DND-41 (cell line): Measurements from ENCODE around the gene PAFAH1B1.

Experiments
- ATAC-seq: fragments of 200-7000 bp; cut with Tn5 transposase; 3 replicates; pipeline ENCODE4 v1.9.1; 2021; ENCODE audit warnings: low read depth; ENCODE audit not compliant: insufficient read depth
- DNase-seq: peaks from one replicate; pipeline ENCODE4 v3.0.0-alpha.2; 2020
- H2AFZ ChIP-seq: 2 replicates; pipeline ENCODE4 v1.6.0; 2012; ENCODE audit warnings: low read depth, low read length
- H3K27ac ChIP-seq: 2 replicates; pipeline ENCODE4 v1.5.1; 2012; ENCODE audit warnings: low read length, inconsistent platforms
- H3K27me3 ChIP-seq: fragments of 200-600 bp; sonication (generic); 2 replicates; pipeline ENCODE4 v1.6.0; 2012; ENCODE audit warnings: low read length, mild to moderate bottlenecking, inconsistent platforms; ENCODE audit not compliant: insufficient read depth, poor library complexity
- H3K36me3 ChIP-seq: 2 replicates; pipeline ENCODE4 v1.5.1; 2012; ENCODE audit warnings: low read length, inconsistent platforms; ENCODE audit not compliant: insufficient read depth
- H3K4me1 ChIP-seq: 2 replicates; pipeline ENCODE4 v1.5.1; 2012; ENCODE audit warnings: mild to moderate bottlenecking, low read length; ENCODE audit not compliant: insufficient read depth
- H3K4me2 ChIP-seq: 2 replicates; pipeline ENCODE4 v1.6.0; 2012; ENCODE audit warnings: mild to moderate bottlenecking, moderate library complexity, low read length, inconsistent platforms; ENCODE audit not compliant: insufficient read depth
- H3K4me3 ChIP-seq, 2 experiments: fragments of 200-600 bp in 1 of 2; shearing (Covaris generic) in 1 of 2; 2 replicates each; pipeline ENCODE4 v1.5.1; 2012 to 2016; ENCODE audit warnings: inconsistent platforms in 2 of 2, low read length in 2 of 2, mild to moderate bottlenecking in 2 of 2, low read depth in 1 of 2, moderate library complexity in 1 of 2
- H3K79me2 ChIP-seq: 2 replicates; pipeline ENCODE4 v1.6.0; 2012; ENCODE audit warnings: low read length, inconsistent platforms; ENCODE audit not compliant: insufficient read depth
- H3K9ac ChIP-seq: 2 replicates; pipeline ENCODE4 v1.6.0; 2012; ENCODE audit warnings: low read depth, mild to moderate bottlenecking, inconsistent platforms, low read length, moderate library complexity
- H3K9me3 ChIP-seq: 2 replicates; pipeline ENCODE4 v1.5.1; 2012; ENCODE audit warnings: low read length, moderate library complexity, mild to moderate bottlenecking, inconsistent platforms; ENCODE audit not compliant: insufficient read depth, severe bottlenecking
- H4K20me1 ChIP-seq: 2 replicates; pipeline ENCODE4 v1.6.0; 2012; ENCODE audit warnings: low read length; ENCODE audit not compliant: insufficient read depth
- CTCF ChIP-seq: IDR thresholded peaks from 2 replicates; pipeline ENCODE4 v1.5.1; 2012; ENCODE audit warnings: borderline replicate concordance, low read length, moderate library complexity, mild to moderate bottlenecking; ENCODE audit not compliant: poor library complexity, severe bottlenecking; ENCODE audit errors: extremely low read depth
- EZH2 ChIP-seq: IDR thresholded peaks from 3 replicates; pipeline ENCODE4 v1.6.1; 2012; ENCODE audit warnings: borderline replicate concordance, low read depth, mild to moderate bottlenecking, moderate library complexity, low read length, inconsistent platforms; ENCODE audit not compliant: severe bottlenecking

PAFAH1B1 gene

GRCh38 chr17:2704890-2705248 lies 111.4 kb downstream of the PAFAH1B1 start:
- Histone ChIP-seq H4K20me1 (peaks cover 74% of the 10 kb centered on the region), H3K9ac (no peak overlapping the region), H3K36me3 (peaks cover 57% of the 10 kb centered on the region), H3K27ac (no peak overlapping the region), H2AFZ (no peak overlapping the region), H3K4me1 (peaks cover 28% of the 10 kb centered on the region), H3K4me2 (no peak overlapping the region), H3K9me3 (no peaks in the 10 kb centered on the region), H3K79me2 (peaks cover 62% of the 10 kb centered on the region), H3K27me3 (no peaks in the 10 kb centered on the region), H3K4me3 (no peak overlapping the region)
- ATAC-seq (no peak), DNase-seq (no peak)
- TF ChIP-seq EZH2: no peak
- TF ChIP-seq CTCF: no peak

- DNase-seq (no peak), ATAC-seq (no peak)
- Histone ChIP-seq H3K4me1 (peaks cover 32% of the 10 kb centered on the region), H3K4me3 (no peak overlapping the region), H2AFZ (no peak overlapping the region), H4K20me1 (peaks cover 77% of the 10 kb centered on the region), H3K79me2 (peaks cover 66% of the 10 kb centered on the region), H3K4me2 (no peak overlapping the region), H3K9me3 (no peaks in the 10 kb centered on the region), H3K36me3 (peaks cover 53% of the 10 kb centered on the region), H3K9ac (no peak overlapping the region), H3K27ac (no peak overlapping the region), H3K27me3 (no peaks in the 10 kb centered on the region)
- TF ChIP-seq CTCF (no peak), EZH2 (no peak)
These were observed 111.8 kb downstream of the PAFAH1B1 start for GRCh38 chr17:2705263-2705662.

- Histone ChIP-seq H3K36me3 (peaks cover 44% of the 10 kb centered on the region), H3K4me2 (no peak overlapping the region), H3K27ac (no peak overlapping the region), H2AFZ (no peak overlapping the region), H3K4me3 (no peak overlapping the region), H3K27me3 (no peaks in the 10 kb centered on the region), H3K9me3 (no peaks in the 10 kb centered on the region), H3K79me2 (peaks cover 75% of the 10 kb centered on the region), H4K20me1 (peaks cover 82% of the 10 kb centered on the region), H3K9ac (no peak overlapping the region), H3K4me1 (peaks cover 40% of the 10 kb centered on the region)
- ATAC-seq (no peak), DNase-seq (no peak)
- TF ChIP-seq EZH2 (no peak), CTCF (no peak)
These were observed 112.7 kb downstream of the PAFAH1B1 start for GRCh38 chr17:2705888-2706795.
